Sigmoid colon (tissue), 7 donors: Measurements from ENCODE around the gene MCTP1. TPM values are rescaled to one million over a fixed set of nuclear protein-coding genes. Genes with fewer than 3 reads are reported as not detected.
A peak's percentile ranks its signal among the peaks of the same experiment; 100 is the strongest.

Source experiments
- DNase-seq: peaks from one replicate; pipeline ENCODE4 v3.0.0-alpha.2; 2019
- H3K27ac ChIP-seq, 4 donors: fragments of 200-600 bp; sonication (generic); one replicate each; pipeline ENCODE4 v1.5.1; 2016 to 2019; ENCODE audit warnings: mild to moderate bottlenecking in 1 of 4
- H3K27me3 ChIP-seq, 3 donors: fragments of 200-600 bp; sonication (generic); one replicate each; pipeline ENCODE4 v1.5.1; 2019; ENCODE audit warnings: mild to moderate bottlenecking in 1 of 3
- H3K36me3 ChIP-seq, 4 donors: fragments of 200-600 bp; sonication (generic); one replicate each; pipeline ENCODE4 v1.5.1; 2016 to 2019
- H3K4me1 ChIP-seq, 4 donors: fragments of 200-600 bp; sonication (generic); one replicate each; pipeline ENCODE4 v1.5.1; 2017 to 2019
- H3K4me3 ChIP-seq, 4 donors: fragments of 200-600 bp; sonication (generic); one replicate each; pipeline ENCODE4 v1.5.1; 2017 to 2019; ENCODE audit warnings: mild to moderate bottlenecking in 2 of 4, moderate library complexity in 1 of 4
- H3K9me3 ChIP-seq, 4 donors: fragments of 200-600 bp in 3 of 4; sonication (generic) in 3 of 4; one replicate each; pipeline versions ENCODE4 v1.5.1 to v1.6.1; 2013 to 2019
- CTCF ChIP-seq, 4 experiments: fragments of 450-650 bp in 3 of 4; fragments of 200-600 bp in 1 of 4; IDR thresholded peaks; one replicate each; pipeline ENCODE4 v1.5.1; 2016 to 2019; ENCODE audit warnings: antibody characterized with exemption in 4 of 4, mild to moderate bottlenecking in 3 of 4, moderate library complexity in 2 of 4
- EP300 ChIP-seq, 4 donors: sonication (generic); formaldehyde crosslinking; IDR thresholded peaks; one replicate each; pipeline ENCODE4 v1.6.1; 2017; ENCODE audit warnings: antibody characterized with exemption in 4 of 4
- POLR2A ChIP-seq, 2 donors: fragments of 450-650 bp; IDR thresholded peaks; one replicate each; pipeline ENCODE4 v1.6.1; 2016; ENCODE audit warnings: antibody characterized with exemption in 2 of 2, mild to moderate bottlenecking in 2 of 2, moderate library complexity in 2 of 2
- POLR2AphosphoS5 ChIP-seq, 4 donors: sonication (generic); formaldehyde crosslinking; IDR thresholded peaks; one replicate each; pipeline ENCODE4 v1.6.1; 2017; ENCODE audit warnings: antibody characterized with exemption in 4 of 4
- WGBS, 2 donors: extraction: QIAGEN DNeasy Blood & Tissue Kit; methylation state at CpG; one replicate each; pipeline ENCODE4 v1.1.7; 2013; 5-methylcytosine and 5-hydroxymethylcytosine counted together
- intact Hi-C: fragments of 100-400 bp; cut with DNase I; formaldehyde crosslinking; loops from one replicate; pipeline ENCODE4 v1.15.1; 2023
- polyA plus RNA-seq, 3 donors: library from polyadenylated mRNA; stranded (reverse); fragments of 200-250 nt; gene quantifications; one replicate each; pipeline ENCODE4 v1.2.3, GENCODE V29; 2013
- total RNA-seq, 4 donors: library from RNA; depleted of rRNA; stranded (reverse); fragments of >200 nt; gene quantifications; one replicate each; pipeline ENCODE4 v1.1.0, GENCODE V29; 2016
- donor health status: healthy with polysubstance abuse.
- donor health status: Bipolar disorder and iron deficiency.
- donor health status: healthy.

The MCTP1 gene
- total and polyA plus RNA-seq, 7 donors: 2.1 to 20.5 (median 12.5) TPM

GRCh38 chr5:95285409-95285755, 488 bp upstream of the MCTP1 start:
- no peaks in the 10 kb centered on the region for H3K36me3 ChIP-seq
- H3K9me3 ChIP-seq: no peaks in the 10 kb centered on the region
- peaks cover 0 to 25% (median 23%) of the 10 kb centered on the region in 4 donors for H3K4me1 ChIP-seq
- H3K27me3 ChIP-seq: peaks cover 19 to 78% (median 38%) of the 10 kb centered on the region in 3 donors
- intact Hi-C loops: no loop called here
- peak overlapping the region in 3 of 4 donors; percentile 48 to 59 (median 57) for H3K4me3 ChIP-seq
- H3K27ac ChIP-seq: no peak overlapping the region
- TF ChIP-seq POLR2A (IDR thresholded peaks at IDR 0.05) (no peak), CTCF (IDR thresholded peaks at IDR 0.05) (no peak), POLR2AphosphoS5 (IDR thresholded peaks at IDR 0.05) (no peak), EP300 (IDR thresholded peaks at IDR 0.05) (no peak)
- 6 to 11% methylated on average over 13 of the region's 13 CpGs for WGBS, 2 donors
- DNase-seq: no peak

GRCh38 chr5:95283761-95284571, 928 bp downstream of the MCTP1 start:
- no peaks in the 10 kb centered on the region for H3K9me3 ChIP-seq
- WGBS, 2 donors: 0 to 1% methylated on average over 89 of the region's 89 CpGs
- H3K36me3 ChIP-seq: no peaks in the 10 kb centered on the region
- no peak for DNase-seq
- H3K4me3 ChIP-seq: peak overlapping the region; percentile 27 to 59 (median 52)
- no peak overlapping the region for H3K27ac ChIP-seq
- H3K27me3 ChIP-seq: peaks cover 19 to 90% (median 38%) of the 10 kb centered on the region in 3 donors
- intact Hi-C loops: no loop called here
- H3K4me1 ChIP-seq: peaks cover 0 to 25% (median 23%) of the 10 kb centered on the region in 4 donors
- TF ChIP-seq POLR2AphosphoS5 (IDR thresholded peaks at IDR 0.05) (no peak), EP300 (IDR thresholded peaks at IDR 0.05) (no peak), CTCF (IDR thresholded peaks at IDR 0.05) (peak in 1 of 4 experiments; percentile 17), POLR2A (IDR thresholded peaks at IDR 0.05) (no peak)

- H3K4me3 ChIP-seq: no peak overlapping the region
- DNase-seq: no peak
- H3K27ac ChIP-seq: no peak overlapping the region
- TF ChIP-seq POLR2A (IDR thresholded peaks at IDR 0.05) (no peak), EP300 (IDR thresholded peaks at IDR 0.05) (no peak), CTCF (IDR thresholded peaks at IDR 0.05) (no peak), POLR2AphosphoS5 (IDR thresholded peaks at IDR 0.05) (no peak)
- intact Hi-C loops: no loop called here
- peaks cover 19 to 86% (median 38%) of the 10 kb centered on the region in 3 donors for H3K27me3 ChIP-seq
- no peaks in the 10 kb centered on the region for H3K36me3 ChIP-seq
- H3K9me3 ChIP-seq: no peaks in the 10 kb centered on the region
- H3K4me1 ChIP-seq: peaks cover 0 to 25% (median 23%) of the 10 kb centered on the region in 4 donors
- 15 to 25% methylated on average over 10 of the region's 10 CpGs for WGBS, 2 donors
Measured at GRCh38 chr5:95283022-95283615, 1.8 kb downstream of the MCTP1 start.

GRCh38 chr5:95281226-95281625, 3.7 kb downstream of the MCTP1 start:
- Histone ChIP-seq H3K4me1 (peaks cover 0 to 25% (median 23%) of the 10 kb centered on the region in 4 donors), H3K27ac (no peak overlapping the region), H3K27me3 (peaks cover 19 to 71% (median 33%) of the 10 kb centered on the region in 3 donors), H3K36me3 (no peaks in the 10 kb centered on the region), H3K4me3 (no peak overlapping the region), H3K9me3 (no peaks in the 10 kb centered on the region)
- intact Hi-C loops: no loop called here
- 45 to 68% methylated on average over 2 of the region's 2 CpGs for WGBS, 2 donors
- no peak for DNase-seq
- no peak for TF ChIP-seq POLR2A (IDR thresholded peaks at IDR 0.05)

- no peak for DNase-seq
- no peaks in the 10 kb centered on the region for H3K9me3 ChIP-seq
- WGBS, 2 donors: 46 to 71% methylated on average over 8 of the region's 8 CpGs
- intact Hi-C loops: no loop called here
- TF ChIP-seq EP300 (IDR thresholded peaks at IDR 0.05): no peak
- no peak for TF ChIP-seq POLR2AphosphoS5 (IDR thresholded peaks at IDR 0.05)
- no peak for TF ChIP-seq POLR2A (IDR thresholded peaks at IDR 0.05)
- no peak for TF ChIP-seq CTCF (IDR thresholded peaks at IDR 0.05)
- H3K36me3 ChIP-seq: no peaks in the 10 kb centered on the region
- peaks cover 0 to 24% (median 23%) of the 10 kb centered on the region in 4 donors for H3K4me1 ChIP-seq
- no peak overlapping the region for H3K4me3 ChIP-seq
- peaks cover 19 to 65% (median 26%) of the 10 kb centered on the region in 3 donors for H3K27me3 ChIP-seq
- no peak overlapping the region for H3K27ac ChIP-seq
Measured at GRCh38 chr5:95280401-95281095, 4.3 kb downstream of the MCTP1 start.
